CD1c-positive myeloid dendritic cell (primary cell): Measurements from ENCODE around the gene ACSS1.
A peak's percentile ranks its signal among the peaks of the same experiment; 100 is the strongest.

Experiments used
- DNase-seq: peaks from one replicate; pipeline ENCODE4 v3.0.0-alpha.2; 2016; ENCODE audit errors: extremely low spot score

ACSS1 gene

GRCh38 chr20:25058847-25059810 lies 1.2 kb upstream of the ACSS1 start:
- peak; percentile 38 for DNase-seq

- DNase-seq: peak; percentile 77
Observed at GRCh38 chr20:25057234-25058050, 497 bp downstream of the ACSS1 start.

GRCh38 chr20:25056690-25057233 lies 1.2 kb downstream of the ACSS1 start:
- no peak for DNase-seq

- DNase-seq: no peak
Observed at GRCh38 chr20:25055711-25056495, 2.0 kb downstream of the ACSS1 start.

- no peak for DNase-seq
Observed at GRCh38 chr20:25054995-25055629, 2.8 kb downstream of the ACSS1 start.

GRCh38 chr20:25054096-25054820 lies 3.7 kb downstream of the ACSS1 start:
- no peak for DNase-seq

GRCh38 chr20:25053255-25054031 lies 4.5 kb downstream of the ACSS1 start:
- DNase-seq: peak; percentile 15

GRCh38 chr20:25052255-25053194 lies 5.4 kb downstream of the ACSS1 start:
- DNase-seq: no peak

- DNase-seq: no peak
Observed at GRCh38 chr20:25051386-25052155, 6.4 kb downstream of the ACSS1 start.

GRCh38 chr20:25050501-25051350 lies 7.2 kb downstream of the ACSS1 start:
- no peak for DNase-seq

- no peak for DNase-seq
Observed at GRCh38 chr20:25050082-25050481, 7.9 kb downstream of the ACSS1 start.

- DNase-seq: no peak
Observed at GRCh38 chr20:25049261-25050060, 8.5 kb downstream of the ACSS1 start.

- no peak for DNase-seq
Observed at GRCh38 chr20:25048519-25048952, 9.4 kb downstream of the ACSS1 start.

- DNase-seq: no peak
Observed at GRCh38 chr20:25047766-25048165, 10.2 kb downstream of the ACSS1 start.

- DNase-seq: no peak
Observed at GRCh38 chr20:25046736-25047666, 10.9 kb downstream of the ACSS1 start.
